Measurements from ENCODE around the gene CCDC86.
"Not testable (repeated sequence)": the region's sequence is repeated elsewhere in the genome, so short reads cannot be mapped to it uniquely, and the experiment has no call there.

GRCh38 chr11:60823745-60824306 is 18.1 kb upstream of the CCDC86 start:
- TF ChIP-seq CTCF, POLR2A (IDR thresholded peaks at IDR 0.05): not testable (repeated sequence)
